AML-193 (cell line): ENCODE measurements around the gene ALDH1B1.
"Not testable (repeated sequence)": the region's sequence is repeated elsewhere in the genome, so short reads cannot be mapped to it uniquely, and the experiment has no call there.

Experiments
- DNase-seq, 2 experiments: peaks; one replicate each; lab custom pipeline; 2025; lab: John Stamatoyannopoulos, UW

Gene ALDH1B1

DNA sequence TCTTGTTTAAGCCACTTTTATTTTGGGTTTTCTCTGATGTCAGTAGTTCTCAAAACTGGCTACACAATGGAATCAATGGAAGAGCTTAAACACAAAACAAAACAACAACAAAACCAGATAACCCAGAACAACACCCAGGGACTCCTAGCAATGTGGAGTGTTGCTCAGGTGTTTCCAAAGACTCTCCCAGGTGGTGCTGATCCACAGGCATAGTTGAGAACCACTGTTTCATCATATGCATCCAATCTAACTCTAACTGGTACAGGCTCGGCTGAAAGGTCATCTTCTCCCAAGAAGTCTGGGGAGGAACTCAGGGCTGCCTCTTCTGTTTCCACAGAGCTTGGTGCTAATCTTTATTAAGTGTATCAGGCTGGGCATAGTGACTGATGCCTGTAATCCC is 5.4 kb upstream of the ALDH1B1 start:
- DNase-seq: no peak

- no peak for DNase-seq
These were observed 4.8 kb upstream of the ALDH1B1 start for GRCh38 chr9:38387751-38388150.

- no peak for DNase-seq
These were observed 3.9 kb upstream of the ALDH1B1 start for GRCh38 chr9:38388283-38389223.

DNA sequence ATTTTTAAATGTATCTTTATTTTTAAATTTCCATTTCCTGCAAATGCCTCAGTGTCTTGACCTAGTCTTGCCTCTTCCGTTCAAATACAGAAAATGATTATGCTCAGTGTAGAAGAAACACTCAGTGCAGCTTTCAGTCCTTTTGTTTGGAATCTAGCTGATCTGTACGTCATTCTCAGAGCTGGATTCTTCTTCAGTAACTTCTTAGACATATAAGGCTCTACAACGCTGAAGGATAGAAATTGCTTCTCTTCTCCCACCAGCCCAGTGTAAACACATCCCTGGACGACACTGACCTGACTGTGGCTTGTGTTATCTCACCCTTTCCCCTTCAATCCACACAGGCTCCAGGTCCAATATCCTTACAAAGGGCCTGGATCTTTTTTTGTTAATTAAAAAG is 3.2 kb upstream of the ALDH1B1 start:
- DNase-seq: no peak

DNA sequence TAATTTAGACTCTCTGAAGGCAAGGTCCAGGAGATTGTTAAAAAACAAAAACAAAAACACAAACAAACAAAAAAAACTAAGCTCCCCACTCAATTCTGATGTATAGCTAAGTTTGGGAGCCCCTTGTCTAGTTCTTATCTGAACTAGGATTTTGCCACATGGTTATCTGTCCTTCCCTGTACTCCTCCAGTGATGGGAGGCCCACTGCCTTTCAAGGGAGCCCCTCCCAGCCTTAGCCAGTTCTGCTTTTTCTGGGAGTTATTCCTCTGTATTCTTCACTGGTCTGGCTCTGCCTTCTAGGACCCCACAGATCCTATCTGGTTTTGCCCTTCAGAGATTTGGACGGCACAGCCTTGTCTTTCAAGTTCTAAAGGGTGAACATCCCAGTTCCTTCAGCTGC is 2.1 kb upstream of the ALDH1B1 start:
- no peak for DNase-seq

- no peak for DNase-seq
These were observed 1.7 kb upstream of the ALDH1B1 start for GRCh38 chr9:38390851-38391250.

DNA sequence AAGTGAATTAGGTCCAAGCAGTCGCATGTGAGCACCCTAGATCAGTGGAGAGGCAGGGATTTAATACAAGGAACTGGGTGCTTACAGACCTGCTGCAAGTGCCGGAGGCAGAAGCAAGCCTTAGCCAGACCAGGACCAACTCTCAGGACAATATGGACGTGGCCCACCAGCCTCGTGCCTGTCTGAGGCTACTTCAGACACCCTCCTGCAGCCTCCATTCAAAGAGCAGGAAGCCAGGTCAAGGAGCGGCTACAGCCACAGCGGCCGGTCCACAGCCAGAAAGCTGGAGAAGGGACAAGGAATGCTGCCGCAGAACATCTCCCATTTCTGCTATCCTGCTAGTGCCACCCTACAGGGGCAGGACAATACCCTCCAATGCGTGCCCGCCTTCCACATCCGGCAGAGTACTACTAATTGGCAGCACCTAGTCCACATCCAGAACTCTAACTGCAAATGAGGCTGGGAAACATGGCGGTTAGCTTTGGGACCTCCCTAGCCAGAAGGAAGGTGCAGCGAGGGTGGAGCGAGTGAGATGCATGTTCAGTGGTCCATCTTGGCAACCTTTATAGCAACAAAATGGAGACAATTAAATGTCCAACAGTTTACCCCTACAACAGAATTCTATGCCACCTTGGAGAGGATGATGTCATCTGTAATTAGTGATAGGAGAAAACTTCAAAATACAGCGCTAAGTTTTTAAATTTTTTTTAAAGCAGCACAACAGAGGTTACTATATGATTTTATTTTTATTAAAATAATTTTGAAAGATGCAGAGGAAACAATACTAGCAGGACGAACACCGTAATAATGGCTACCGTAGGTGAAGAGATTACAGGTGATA is 1.0 kb upstream of the ALDH1B1 start:
- no peak for DNase-seq

- no peak for DNase-seq
These were observed 760 bp downstream of the ALDH1B1 start for GRCh38 chr9:38393128-38393796.

DNA sequence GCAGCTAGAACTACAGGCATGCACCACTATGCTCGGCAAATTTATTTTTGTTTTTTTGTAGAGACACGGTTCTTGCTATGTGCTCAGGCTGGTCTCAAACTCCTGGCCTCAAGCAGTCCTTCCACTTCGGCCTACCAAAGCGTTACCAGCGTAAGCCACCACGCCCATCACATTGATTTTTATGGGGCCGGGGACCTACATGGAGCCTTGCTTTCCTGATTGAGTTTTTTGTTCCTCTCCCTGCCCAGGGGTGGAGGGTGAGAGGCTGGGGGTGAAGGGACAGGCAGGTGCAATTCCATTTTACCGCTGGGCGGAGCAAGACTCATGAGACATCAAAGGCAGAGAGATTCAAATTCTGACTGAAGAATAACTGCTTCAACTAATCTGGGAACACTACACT is 1.9 kb downstream of the ALDH1B1 start:
- DNase-seq: no peak

DNA sequence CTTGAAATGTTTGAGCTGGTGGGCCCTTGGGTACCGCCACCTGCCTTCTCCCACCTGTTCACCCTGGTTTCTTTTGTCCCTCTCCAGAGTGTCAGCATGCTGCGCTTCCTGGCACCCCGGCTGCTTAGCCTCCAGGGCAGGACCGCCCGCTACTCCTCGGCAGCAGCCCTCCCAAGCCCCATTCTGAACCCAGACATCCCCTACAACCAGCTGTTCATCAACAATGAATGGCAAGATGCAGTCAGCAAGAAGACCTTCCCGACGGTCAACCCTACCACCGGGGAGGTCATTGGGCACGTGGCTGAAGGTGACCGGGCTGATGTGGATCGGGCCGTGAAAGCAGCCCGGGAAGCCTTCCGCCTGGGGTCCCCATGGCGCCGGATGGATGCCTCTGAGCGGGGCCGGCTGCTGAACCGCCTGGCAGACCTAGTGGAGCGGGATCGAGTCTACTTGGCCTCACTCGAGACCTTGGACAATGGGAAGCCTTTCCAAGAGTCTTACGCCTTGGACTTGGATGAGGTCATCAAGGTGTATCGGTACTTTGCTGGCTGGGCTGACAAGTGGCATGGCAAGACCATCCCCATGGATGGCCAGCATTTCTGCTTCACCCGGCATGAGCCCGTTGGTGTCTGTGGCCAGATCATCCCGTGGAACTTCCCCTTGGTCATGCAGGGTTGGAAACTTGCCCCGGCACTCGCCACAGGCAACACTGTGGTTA is 3.3 kb downstream of the ALDH1B1 start:
- no peak for DNase-seq

DNA sequence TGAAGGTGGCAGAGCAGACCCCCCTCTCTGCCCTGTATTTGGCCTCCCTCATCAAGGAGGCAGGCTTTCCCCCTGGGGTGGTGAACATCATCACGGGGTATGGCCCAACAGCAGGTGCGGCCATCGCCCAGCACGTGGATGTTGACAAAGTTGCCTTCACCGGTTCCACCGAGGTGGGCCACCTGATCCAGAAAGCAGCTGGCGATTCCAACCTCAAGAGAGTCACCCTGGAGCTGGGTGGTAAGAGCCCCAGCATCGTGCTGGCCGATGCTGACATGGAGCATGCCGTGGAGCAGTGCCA is 3.8 kb downstream of the ALDH1B1 start:
- no peak for DNase-seq

DNA sequence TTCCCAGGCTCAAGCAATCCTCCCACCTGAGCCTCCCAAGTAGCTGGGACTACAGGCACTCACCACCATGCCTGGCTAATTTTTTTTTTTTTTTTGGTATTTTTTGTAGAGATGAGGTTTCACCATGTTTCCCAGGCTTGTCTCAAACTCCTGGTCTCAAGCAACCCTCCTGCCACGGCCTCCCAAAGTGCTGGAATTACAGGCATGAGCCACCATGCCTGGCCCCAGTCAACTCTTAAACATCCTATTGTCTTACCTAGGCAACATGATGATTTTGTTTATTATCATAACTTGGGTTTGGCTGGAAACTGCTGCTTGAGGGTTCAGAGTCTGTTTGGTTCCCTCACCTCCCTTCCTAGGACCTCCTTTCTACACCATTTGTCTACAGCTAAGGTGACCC is 6.7 kb downstream of the ALDH1B1 start:
- DNase-seq: not testable (repeated sequence)

GRCh38 chr9:38401994-38402393 is 9.5 kb downstream of the ALDH1B1 start:
- DNase-seq: no peak

- no peak for DNase-seq
These were observed 11.8 kb downstream of the ALDH1B1 start for GRCh38 chr9:38404314-38404713.

DNA sequence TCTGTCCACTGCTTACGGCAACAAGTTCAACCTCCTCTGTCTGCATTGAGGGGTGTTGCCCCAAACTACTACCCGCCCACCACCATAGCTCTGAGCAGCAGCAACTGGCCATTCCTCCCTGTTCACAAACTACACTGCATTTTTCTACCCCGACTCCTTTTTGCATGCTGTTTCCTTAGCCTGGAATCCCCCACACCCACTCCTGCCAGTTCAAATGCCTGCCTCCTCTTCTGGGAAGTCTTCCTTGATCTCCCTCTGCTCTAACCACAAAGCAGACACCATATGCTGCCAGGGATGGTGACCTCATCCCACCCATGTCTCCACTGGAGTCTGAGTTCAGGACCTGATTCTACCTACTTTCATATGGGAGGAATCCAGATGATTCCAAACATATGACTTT is 13.3 kb downstream of the ALDH1B1 start:
- no peak for DNase-seq

GRCh38 chr9:38406476-38407186 is 14.1 kb downstream of the ALDH1B1 start:
- DNase-seq: no peak

GRCh38 chr9:38408719-38409118 is 16.2 kb downstream of the ALDH1B1 start:
- DNase-seq: no peak

- no peak for DNase-seq
These were observed 20.2 kb downstream of the ALDH1B1 start for GRCh38 chr9:38412751-38413150.

DNA sequence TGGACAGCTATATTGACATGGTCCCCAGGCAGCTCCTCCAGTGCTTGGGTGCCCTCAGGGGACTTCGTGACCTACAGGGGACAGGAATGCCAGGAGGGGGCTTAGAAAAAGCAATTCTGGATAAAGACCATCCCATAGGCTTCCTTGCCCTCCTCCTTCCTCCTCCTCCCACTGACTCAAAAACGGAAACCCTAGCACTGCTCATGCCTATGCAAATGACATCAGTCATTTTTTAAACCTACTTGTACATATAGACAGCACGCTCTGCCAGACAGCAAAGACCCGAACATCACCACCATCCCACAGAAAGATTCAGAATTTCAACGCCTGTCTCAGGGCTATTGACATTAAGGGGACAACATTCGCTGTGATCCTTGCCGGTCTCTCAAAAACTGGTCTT is 20.8 kb downstream of the ALDH1B1 start:
- no peak for DNase-seq

DNA sequence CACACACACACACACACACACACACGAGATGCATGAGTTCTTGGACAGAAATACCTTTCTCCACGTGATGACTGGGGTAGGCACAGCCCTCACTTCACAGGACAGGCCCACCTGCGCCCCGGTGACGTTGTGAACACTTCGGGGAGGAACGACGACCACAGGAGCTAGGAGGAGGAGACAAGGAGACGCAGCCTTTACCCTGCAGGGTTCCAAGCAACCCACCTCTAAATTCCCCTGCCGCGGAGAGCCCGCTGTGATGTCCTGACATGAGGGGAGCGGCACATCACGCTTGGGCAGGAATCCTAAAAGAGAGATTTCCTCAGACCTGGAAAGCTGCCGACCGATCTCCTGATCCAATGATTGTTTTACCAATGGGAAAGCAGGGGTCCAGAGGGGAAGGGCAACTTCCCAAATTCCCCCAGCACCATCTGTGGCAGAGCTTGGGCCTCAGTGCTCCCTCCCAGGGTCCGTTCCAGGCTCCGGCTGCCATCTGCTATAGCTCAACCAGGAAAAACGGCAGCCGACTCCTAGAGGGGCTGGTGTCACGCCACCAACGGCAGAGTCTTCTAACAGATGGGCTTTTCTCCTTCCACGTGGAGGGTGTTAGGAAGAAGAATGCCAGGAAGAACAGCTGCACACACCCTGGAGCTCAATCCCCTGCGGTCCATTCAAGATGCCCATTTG is 21.7 kb downstream of the ALDH1B1 start:
- DNase-seq: no peak

GRCh38 chr9:38415856-38416255 is 23.4 kb downstream of the ALDH1B1 start:
- no peak for DNase-seq
